HEK293 (cell line): ENCODE measurements around the gene ZIC4.

Experiments
- CTCF ChIA-PET: fragments of 350-600 bp; formaldehyde crosslinking; extraction: SDS; loops from one replicate; lab custom pipeline; 2021; ENCODE audit warnings: antibody characterized with exemption; lab: Yijun Ruan, JAX
- POLR2A ChIA-PET: fragments of 300-600 bp; formaldehyde crosslinking; extraction: SDS; loops from one replicate; lab custom pipeline; 2020; ENCODE audit warnings: antibody characterized with exemption, inconsistent platforms; lab: Yijun Ruan, JAX
- H3K27ac ChIP-seq: fragments of 200-500 bp; sonication (Bioruptor generic); 2 replicates; pipeline ENCODE4 v1.5.1; 2014; ENCODE audit warnings: low read depth, low read length, control low read depth, inconsistent platforms; ENCODE audit errors: extremely low read depth
- H3K36me3 ChIP-seq, 2 experiments: fragments of 200-500 bp in 1 of 2; sonication (Bioruptor generic) in 1 of 2; 1 replicate in 1 of 2; 2 replicates in 1 of 2; pipeline ENCODE4 v1.5.1; 2014 to 2017; ENCODE audit warnings: inconsistent platforms in 2 of 2, low read length in 2 of 2; ENCODE audit not compliant: control insufficient read depth in 2 of 2, insufficient read depth in 1 of 2
- H3K4me1 ChIP-seq: fragments of 200-500 bp; sonication (Bioruptor generic); 2 replicates; pipeline ENCODE4 v1.5.1; 2014; ENCODE audit warnings: mild to moderate bottlenecking, low read length, inconsistent platforms; ENCODE audit not compliant: control insufficient read depth, insufficient read depth
- H3K4me3 ChIP-seq: 2 replicates; pipeline ENCODE4 v1.5.1; 2011; ENCODE audit warnings: low read depth, mild to moderate bottlenecking, control low read depth, low read length, moderate library complexity
- H3K9me3 ChIP-seq: fragments of 200-500 bp; sonication (Bioruptor generic); 2 replicates; pipeline ENCODE4 v1.5.1; 2014; ENCODE audit warnings: low read depth, low read length, inconsistent platforms; ENCODE audit not compliant: control insufficient read depth, insufficient read depth
- BCL11B ChIP-seq: fragments of 450-650 bp; formaldehyde crosslinking; IDR thresholded peaks from 2 replicates; pipeline ENCODE4 v1.5.1; 2016; ENCODE audit warnings: low read depth, missing biosample characterization, missing genetic modification characterization
- EGR2 ChIP-seq: fragments of 450-650 bp; formaldehyde crosslinking; IDR thresholded peaks from 2 replicates; pipeline ENCODE4 v1.5.1; 2016; ENCODE audit warnings: low read depth, missing biosample characterization, missing genetic modification characterization
- GLIS1 ChIP-seq: fragments of 450-650 bp; formaldehyde crosslinking; IDR thresholded peaks from 2 replicates; pipeline ENCODE4 v1.5.1; 2016; ENCODE audit warnings: missing biosample characterization, missing genetic modification characterization
- PRDM1 ChIP-seq: fragments of 450-650 bp; formaldehyde crosslinking; IDR thresholded peaks from 2 replicates; pipeline ENCODE4; 2016; ENCODE audit warnings: missing biosample characterization, missing genetic modification characterization
- SP2 ChIP-seq: fragments of 450-650 bp; formaldehyde crosslinking; IDR thresholded peaks from 2 replicates; pipeline ENCODE4 v1.5.1; 2016; ENCODE audit warnings: missing biosample characterization, missing genetic modification characterization
- SP3 ChIP-seq: fragments of 450-650 bp; formaldehyde crosslinking; IDR thresholded peaks from 2 replicates; pipeline ENCODE4 v1.5.1; 2016; ENCODE audit warnings: missing biosample characterization, missing genetic modification characterization
- WT1 ChIP-seq: fragments of 450-650 bp; formaldehyde crosslinking; IDR thresholded peaks from 2 replicates; pipeline ENCODE4 v1.5.1; 2016; ENCODE audit warnings: missing biosample characterization, missing genetic modification characterization
- ZBTB1 ChIP-seq: fragments of 450-650 bp; formaldehyde crosslinking; IDR thresholded peaks from 2 replicates; pipeline ENCODE4 v1.5.1; 2016; ENCODE audit warnings: missing biosample characterization, missing genetic modification characterization
- ZBTB21 ChIP-seq: fragments of 450-650 bp; formaldehyde crosslinking; IDR thresholded peaks from 2 replicates; pipeline ENCODE4 v1.5.1; 2017; ENCODE audit warnings: missing biosample characterization, missing genetic modification characterization
- ZBTB7A ChIP-seq: fragments of 450-650 bp; formaldehyde crosslinking; IDR thresholded peaks from 2 replicates; pipeline ENCODE4 v1.5.1; 2016; ENCODE audit warnings: low read depth, missing biosample characterization, missing genetic modification characterization
- ZFP37 ChIP-seq: fragments of 450-650 bp; formaldehyde crosslinking; IDR thresholded peaks from 2 replicates; pipeline ENCODE4 v1.5.1; 2016; ENCODE audit warnings: missing biosample characterization, missing genetic modification characterization
- ZFP69B ChIP-seq: fragments of 450-650 bp; formaldehyde crosslinking; IDR thresholded peaks from 2 replicates; pipeline ENCODE4 v1.5.1; 2016; ENCODE audit warnings: missing biosample characterization, missing genetic modification characterization
- ZNF132 ChIP-seq: fragments of 450-650 bp; formaldehyde crosslinking; IDR thresholded peaks from 2 replicates; pipeline ENCODE4 v1.5.1; 2017; ENCODE audit warnings: missing biosample characterization, missing genetic modification characterization, borderline replicate concordance
- ZNF138 ChIP-seq: fragments of 450-650 bp; formaldehyde crosslinking; IDR thresholded peaks from 2 replicates; pipeline ENCODE4 v1.5.1; 2016; ENCODE audit warnings: missing biosample characterization, missing genetic modification characterization, borderline replicate concordance
- ZNF146 ChIP-seq: fragments of 450-650 bp; formaldehyde crosslinking; IDR thresholded peaks from 2 replicates; pipeline ENCODE4 v1.5.1; 2016; ENCODE audit warnings: missing biosample characterization, missing genetic modification characterization
- ZNF16 ChIP-seq: fragments of 450-650 bp; formaldehyde crosslinking; IDR thresholded peaks from 2 replicates; pipeline ENCODE4 v1.5.1; 2016; ENCODE audit warnings: low read depth, missing biosample characterization, missing genetic modification characterization
- ZNF19 ChIP-seq: fragments of 450-650 bp; formaldehyde crosslinking; IDR thresholded peaks from 2 replicates; pipeline ENCODE4; 2016; ENCODE audit warnings: missing biosample characterization, missing genetic modification characterization, low read depth
- ZNF214 ChIP-seq: fragments of 450-650 bp; formaldehyde crosslinking; IDR thresholded peaks from 2 replicates; pipeline ENCODE4 v1.5.1; 2017; ENCODE audit warnings: missing biosample characterization, mild to moderate bottlenecking, missing genetic modification characterization, borderline replicate concordance
- ZNF239 ChIP-seq: fragments of 450-650 bp; formaldehyde crosslinking; IDR thresholded peaks from 2 replicates; pipeline ENCODE4 v1.5.1; 2016; ENCODE audit warnings: missing biosample characterization, missing genetic modification characterization
- ZNF292 ChIP-seq: fragments of 450-650 bp; formaldehyde crosslinking; IDR thresholded peaks from 2 replicates; pipeline ENCODE4 v1.5.1; 2016; ENCODE audit warnings: low read depth, missing biosample characterization, missing genetic modification characterization, borderline replicate concordance
- ZNF311 ChIP-seq: fragments of 450-650 bp; formaldehyde crosslinking; IDR thresholded peaks from 2 replicates; pipeline ENCODE4 v1.5.1; 2017; ENCODE audit warnings: missing biosample characterization, missing genetic modification characterization, borderline replicate concordance
- ZNF324 ChIP-seq: fragments of 450-650 bp; formaldehyde crosslinking; IDR thresholded peaks from 2 replicates; pipeline ENCODE4 v1.5.1; 2016; ENCODE audit warnings: missing biosample characterization, missing genetic modification characterization
- ZNF423 ChIP-seq: fragments of 450-650 bp; formaldehyde crosslinking; IDR thresholded peaks from 2 replicates; pipeline ENCODE4 v1.5.1; 2016; ENCODE audit warnings: missing biosample characterization, missing genetic modification characterization
- ZNF48 ChIP-seq: fragments of 450-650 bp; formaldehyde crosslinking; IDR thresholded peaks from 2 replicates; pipeline ENCODE4 v1.5.1; 2016; ENCODE audit warnings: missing biosample characterization, missing genetic modification characterization
- ZNF600 ChIP-seq: fragments of 450-650 bp; formaldehyde crosslinking; IDR thresholded peaks from 2 replicates; pipeline ENCODE4 v1.5.1; 2016; ENCODE audit warnings: missing biosample characterization, missing genetic modification characterization
- ZNF654 ChIP-seq: fragments of 450-650 bp; formaldehyde crosslinking; IDR thresholded peaks from 2 replicates; pipeline ENCODE4 v1.5.1; 2016; ENCODE audit warnings: low read depth, missing biosample characterization, missing genetic modification characterization
- ZNF658 ChIP-seq: fragments of 450-650 bp; formaldehyde crosslinking; IDR thresholded peaks from 2 replicates; pipeline ENCODE4; 2016; ENCODE audit warnings: missing biosample characterization, missing genetic modification characterization
- ZNF677 ChIP-seq: fragments of 450-650 bp; IDR thresholded peaks from 2 replicates; pipeline ENCODE4 v1.5.0; 2018; ENCODE audit warnings: missing biosample characterization, mild to moderate bottlenecking, missing genetic modification characterization, moderate library complexity
- ZNF701 ChIP-seq: fragments of 450-650 bp; formaldehyde crosslinking; IDR thresholded peaks from 2 replicates; pipeline ENCODE4 v1.5.1; 2016; ENCODE audit warnings: missing biosample characterization, missing genetic modification characterization
- ZNF707 ChIP-seq: fragments of 450-650 bp; formaldehyde crosslinking; IDR thresholded peaks from 2 replicates; pipeline ENCODE4 v1.5.1; 2016; ENCODE audit warnings: missing biosample characterization, missing genetic modification characterization
- ZSCAN16 ChIP-seq: fragments of 450-650 bp; formaldehyde crosslinking; IDR thresholded peaks from 2 replicates; pipeline ENCODE4 v1.5.1; 2016; ENCODE audit warnings: missing biosample characterization, missing genetic modification characterization
- TF ChIP-seq, protein P1 (sequence below): fragments of 450-650 bp; formaldehyde crosslinking; IDR thresholded peaks from 2 replicates; pipeline ENCODE4 v1.5.1; 2016; ENCODE audit warnings: missing biosample characterization, missing genetic modification characterization
- TF ChIP-seq, protein P2 (sequence below): fragments of 450-650 bp; formaldehyde crosslinking; IDR thresholded peaks from 2 replicates; pipeline ENCODE4 v1.5.1; 2017; ENCODE audit warnings: missing biosample characterization, missing genetic modification characterization
- TF ChIP-seq, protein P3 (sequence below): fragments of 450-650 bp; formaldehyde crosslinking; IDR thresholded peaks from 2 replicates; pipeline ENCODE4 v1.5.1; 2016; ENCODE audit warnings: missing biosample characterization, missing genetic modification characterization

ZIC4 gene

DNA sequence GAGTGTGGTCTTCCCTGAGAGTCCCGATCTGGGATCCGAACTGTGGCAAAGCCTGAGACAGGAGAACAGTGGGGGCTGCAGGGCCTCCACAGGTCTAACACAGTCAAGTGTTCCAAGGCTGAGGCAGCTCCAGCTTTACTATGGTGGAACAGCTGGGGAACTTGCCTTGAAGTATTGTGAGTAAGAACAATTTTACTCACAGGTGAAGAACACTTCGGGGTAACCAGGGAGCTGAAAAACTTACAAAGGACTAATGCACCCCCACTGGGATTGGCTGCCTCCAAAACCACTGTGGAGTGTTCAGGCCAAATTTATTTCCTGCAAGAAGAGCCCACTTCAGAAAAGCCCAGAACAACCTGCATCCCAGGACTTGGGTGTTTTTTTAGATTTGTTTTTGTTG, 25.4 kb downstream of the ZIC4 start (continued):
- TF ChIP-seq ZNF48 (tag by site-specific recombination) (no peak), GLIS1 (tag by site-specific recombination) (no peak), ZNF324 (no peak), ZFP69B (tag by site-specific recombination) (no peak), ZNF707 (no peak), ZNF311 (no peak), WT1 (tag by site-specific recombination) (no peak), ZNF19 (tag by site-specific recombination) (no peak), ZNF138 (tag by site-specific recombination) (no peak), ZNF16 (tag by site-specific recombination) (no peak), EGR2 (tag by site-specific recombination) (no peak), ZNF423 (tag by site-specific recombination) (no peak)

- CTCF ChIA-PET: no interaction called here
- Histone ChIP-seq H3K27ac (no peak overlapping the region), H3K4me3 (no peak overlapping the region), H3K4me1 (no peaks in the 10 kb centered on the region), H3K36me3 (no peaks in the 10 kb centered on the region), H3K9me3 (no peaks in the 10 kb centered on the region)
- POLR2A ChIA-PET: no interaction called here
- TF ChIP-seq ZNF19 (tag by site-specific recombination): no peak
- no peak for TF ChIP-seq ZNF600
- TF ChIP-seq ZNF239 (tag by site-specific recombination): no peak
- no peak for TF ChIP-seq ZNF677 (tag by site-specific recombination)
- no peak for TF ChIP-seq SP2 (tag by site-specific recombination)
- TF ChIP-seq ZNF654: no peak
- no peak for TF ChIP-seq ZBTB1 (tag by site-specific recombination)
- TF ChIP-seq ZSCAN16 (tag by site-specific recombination): no peak
- no peak for TF ChIP-seq ZNF701
- no peak for TF ChIP-seq ZNF214 (tag by site-specific recombination)
- TF ChIP-seq ZNF132 (tag by site-specific recombination): no peak
- TF ChIP-seq, protein P1, sequence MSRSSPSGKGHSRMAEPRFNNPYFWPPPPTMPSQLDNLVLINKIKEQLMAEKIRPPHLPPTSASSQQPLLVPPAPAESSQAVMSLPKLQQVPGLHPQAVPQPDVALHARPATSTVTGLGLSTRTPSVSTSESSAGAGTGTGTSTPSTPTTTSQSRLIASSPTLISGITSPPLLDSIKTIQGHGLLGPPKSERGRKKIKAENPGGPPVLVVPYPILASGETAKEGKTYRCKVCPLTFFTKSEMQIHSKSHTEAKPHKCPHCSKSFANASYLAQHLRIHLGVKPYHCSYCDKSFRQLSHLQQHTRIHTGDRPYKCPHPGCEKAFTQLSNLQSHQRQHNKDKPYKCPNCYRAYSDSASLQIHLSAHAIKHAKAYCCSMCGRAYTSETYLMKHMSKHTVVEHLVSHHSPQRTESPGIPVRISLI: no peak
Observed at GRCh38 chr3:147380387-147380951, 25.9 kb downstream of the ZIC4 start.

- POLR2A ChIA-PET: no interaction called here
- no peak overlapping the region for H3K27ac ChIP-seq
- H3K36me3 ChIP-seq: no peaks in the 10 kb centered on the region
- CTCF ChIA-PET: no interaction called here
- H3K4me1 ChIP-seq: no peaks in the 10 kb centered on the region
- H3K4me3 ChIP-seq: no peak overlapping the region
- no peaks in the 10 kb centered on the region for H3K9me3 ChIP-seq
- TF ChIP-seq ZNF146 (tag by site-specific recombination): no peak
- TF ChIP-seq, protein P2, sequence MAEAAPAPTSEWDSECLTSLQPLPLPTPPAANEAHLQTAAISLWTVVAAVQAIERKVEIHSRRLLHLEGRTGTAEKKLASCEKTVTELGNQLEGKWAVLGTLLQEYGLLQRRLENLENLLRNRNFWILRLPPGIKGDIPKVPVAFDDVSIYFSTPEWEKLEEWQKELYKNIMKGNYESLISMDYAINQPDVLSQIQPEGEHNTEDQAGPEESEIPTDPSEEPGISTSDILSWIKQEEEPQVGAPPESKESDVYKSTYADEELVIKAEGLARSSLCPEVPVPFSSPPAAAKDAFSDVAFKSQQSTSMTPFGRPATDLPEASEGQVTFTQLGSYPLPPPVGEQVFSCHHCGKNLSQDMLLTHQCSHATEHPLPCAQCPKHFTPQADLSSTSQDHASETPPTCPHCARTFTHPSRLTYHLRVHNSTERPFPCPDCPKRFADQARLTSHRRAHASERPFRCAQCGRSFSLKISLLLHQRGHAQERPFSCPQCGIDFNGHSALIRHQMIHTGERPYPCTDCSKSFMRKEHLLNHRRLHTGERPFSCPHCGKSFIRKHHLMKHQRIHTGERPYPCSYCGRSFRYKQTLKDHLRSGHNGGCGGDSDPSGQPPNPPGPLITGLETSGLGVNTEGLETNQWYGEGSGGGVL: no peak
- no peak for TF ChIP-seq ZNF132 (tag by site-specific recombination)
- TF ChIP-seq BCL11B (tag by site-specific recombination): no peak
- TF ChIP-seq ZNF658 (tag by site-specific recombination): no peak
- TF ChIP-seq ZBTB21 (tag by site-specific recombination): no peak
- TF ChIP-seq ZBTB7A (tag by site-specific recombination): no peak
- no peak for TF ChIP-seq ZNF48 (tag by site-specific recombination)
- TF ChIP-seq, protein P3, sequence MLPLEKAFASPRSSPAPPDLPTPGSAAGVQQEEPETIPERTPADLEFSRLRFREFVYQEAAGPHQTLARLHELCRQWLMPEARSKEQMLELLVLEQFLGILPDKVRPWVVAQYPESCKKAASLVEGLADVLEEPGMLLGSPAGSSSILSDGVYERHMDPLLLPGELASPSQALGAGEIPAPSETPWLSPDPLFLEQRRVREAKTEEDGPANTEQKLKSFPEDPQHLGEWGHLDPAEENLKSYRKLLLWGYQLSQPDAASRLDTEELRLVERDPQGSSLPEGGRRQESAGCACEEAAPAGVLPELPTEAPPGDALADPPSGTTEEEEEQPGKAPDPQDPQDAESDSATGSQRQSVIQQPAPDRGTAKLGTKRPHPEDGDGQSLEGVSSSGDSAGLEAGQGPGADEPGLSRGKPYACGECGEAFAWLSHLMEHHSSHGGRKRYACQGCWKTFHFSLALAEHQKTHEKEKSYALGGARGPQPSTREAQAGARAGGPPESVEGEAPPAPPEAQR (tag by site-specific recombination): no peak
- TF ChIP-seq ZFP37 (tag by site-specific recombination): no peak
- TF ChIP-seq SP3 (tag by site-specific recombination): no peak
- TF ChIP-seq ZNF292 (tag by site-specific recombination): no peak
- TF ChIP-seq PRDM1 (tag by site-specific recombination): no peak
Observed at GRCh38 chr3:147379651-147380050, 26.7 kb downstream of the ZIC4 start.
